Osteocyte (in vitro differentiated cells): Measurements from ENCODE around the gene TMPRSS3. TPM values are rescaled to one million over a fixed set of nuclear protein-coding genes. Genes with fewer than 3 reads are reported as not detected.

Experiments used
- DNase-seq: peaks from one replicate; pipeline ENCODE4 v3.0.0; 2021; ENCODE audit warnings: mixed read lengths; ENCODE audit not compliant: unreplicated experiment; ENCODE audit errors: extremely low spot score
- H3K27ac Mint-ChIP-seq: one replicate; pipeline ENCODE4 v1.8.0; 2021; ENCODE audit warnings: mild to moderate bottlenecking, mixed read lengths; ENCODE audit not compliant: unreplicated experiment
- H3K27me3 Mint-ChIP-seq: one replicate; pipeline ENCODE4 v1.8.0; 2021; ENCODE audit warnings: mixed read lengths; ENCODE audit not compliant: unreplicated experiment
- H3K36me3 Mint-ChIP-seq: one replicate; pipeline ENCODE4 v1.8.0; 2021; ENCODE audit warnings: mixed read lengths; ENCODE audit not compliant: unreplicated experiment
- H3K4me1 Mint-ChIP-seq: one replicate; pipeline ENCODE4 v1.8.0; 2021; ENCODE audit warnings: mixed read lengths; ENCODE audit not compliant: unreplicated experiment
- H3K4me3 Mint-ChIP-seq: one replicate; pipeline ENCODE4 v1.8.0; 2021; ENCODE audit warnings: mild to moderate bottlenecking, moderate library complexity, mixed read lengths; ENCODE audit not compliant: unreplicated experiment
- H3K9me3 Mint-ChIP-seq: one replicate; pipeline ENCODE4 v1.8.0; 2021; ENCODE audit warnings: mixed read lengths; ENCODE audit not compliant: unreplicated experiment
- CTCF ChIP-seq: fragments of 200-600 bp; sonication (generic); IDR thresholded peaks from 2 replicates; pipeline ENCODE4 v1.5.0; 2021; ENCODE audit warnings: antibody characterized with exemption, mild to moderate bottlenecking, moderate library complexity
- total RNA-seq: library from RNA; stranded (reverse); gene quantifications from 2 replicates; pipeline ENCODE4 v1.2.1, GENCODE V29; 2021

The TMPRSS3 gene
- total RNA-seq, 1 donor from 2014 or later: not detected

- Mint-ChIP-seq H3K9me3 (no peaks in the 10 kb centered on the region), H3K27ac (no peak overlapping the region), H3K4me1 (peaks cover 1% of the 10 kb centered on the region), H3K36me3 (no peaks in the 10 kb centered on the region), H3K27me3 (peaks cover 28% of the 10 kb centered on the region), H3K4me3 (no peak overlapping the region)
- DNase-seq: no peak
- TF ChIP-seq CTCF: no peak
These were observed 11.0 kb upstream of the TMPRSS3 start for GRCh38 chr21:42406866-42407265.

- Mint-ChIP-seq H3K4me1 (peaks cover 6% of the 10 kb centered on the region), H3K9me3 (no peaks in the 10 kb centered on the region), H3K4me3 (no peak overlapping the region), H3K27me3 (peaks cover 31% of the 10 kb centered on the region), H3K36me3 (no peaks in the 10 kb centered on the region), H3K27ac (no peak overlapping the region)
- no peak for TF ChIP-seq CTCF
- DNase-seq: no peak
These were observed 10.4 kb upstream of the TMPRSS3 start for GRCh38 chr21:42406201-42406621.

GRCh38 chr21:42405064-42406013 lies 9.5 kb upstream of the TMPRSS3 start:
- no peaks in the 10 kb centered on the region for H3K36me3 Mint-ChIP-seq
- no peak overlapping the region for H3K27ac Mint-ChIP-seq
- no peak overlapping the region for H3K4me3 Mint-ChIP-seq
- no peak for TF ChIP-seq CTCF
- H3K27me3 Mint-ChIP-seq: peaks cover 31% of the 10 kb centered on the region
- no peak for DNase-seq
- no peaks in the 10 kb centered on the region for H3K9me3 Mint-ChIP-seq
- peaks cover 13% of the 10 kb centered on the region for H3K4me1 Mint-ChIP-seq

- H3K27ac Mint-ChIP-seq: no peak overlapping the region
- TF ChIP-seq CTCF: no peak
- no peaks in the 10 kb centered on the region for H3K36me3 Mint-ChIP-seq
- H3K27me3 Mint-ChIP-seq: peaks cover 26% of the 10 kb centered on the region
- no peak overlapping the region for H3K4me3 Mint-ChIP-seq
- DNase-seq: no peak
- H3K4me1 Mint-ChIP-seq: peaks cover 14% of the 10 kb centered on the region
- H3K9me3 Mint-ChIP-seq: no peaks in the 10 kb centered on the region
These were observed 8.7 kb upstream of the TMPRSS3 start for GRCh38 chr21:42404539-42404938.

GRCh38 chr21:42403611-42404231 lies 7.9 kb upstream of the TMPRSS3 start, which contains the start of gene UBASH3A:
Gene UBASH3A, plus strand, starts transcription at chr21:42403902. Its CDS starts 44 bp downstream, at chr21:42403946.
- Mint-ChIP-seq H3K27ac (no peak within 1 kb of the TSS), H3K9me3 (no peaks in the 10 kb centered on the region), H3K4me1 (peaks cover 14% of the 10 kb centered on the region), H3K27me3 (peaks cover 20% of the 10 kb centered on the region), H3K36me3 (no peaks in the 10 kb centered on the region), H3K4me3 (no peak within 1 kb of the TSS)
- no peak for TF ChIP-seq CTCF
- DNase-seq: no peak
